Measurements from ENCODE around the gene KLHL22. TPM values are rescaled to one million over a fixed set of nuclear protein-coding genes. Genes with fewer than 3 reads are reported as not detected.
A peak's percentile ranks its signal among the peaks of the same experiment; 100 is the strongest.
"Not testable (repeated sequence)": the region's sequence is repeated elsewhere in the genome, so short reads cannot be mapped to it uniquely, and the experiment has no call there.

KLHL22 gene
- total RNA-seq, 1 donor from 2014 or later = 13.3 TPM

- DNase-seq (ENCODE audit: low spot score) = no peak
- no peak for ATAC-seq
Observed at GRCh38 chr22:20471126-20471833, 24.3 kb downstream of the KLHL22 start.

- not testable (repeated sequence) for ATAC-seq; DNase-seq (ENCODE audit: low spot score)
Observed at GRCh38 chr22:20470525-20470924, 25.1 kb downstream of the KLHL22 start.

GRCh38 chr22:20469110-20469868 lies 26.3 kb downstream of the KLHL22 start:
- no peak for ATAC-seq
- DNase-seq (ENCODE audit: low spot score) = no peak

GRCh38 chr22:20466659-20467379 lies 28.8 kb downstream of the KLHL22 start:
- no peak for DNase-seq (ENCODE audit: low spot score)
- no peak for ATAC-seq

- DNase-seq (ENCODE audit: low spot score) = no peak
- ATAC-seq = no peak
Observed at GRCh38 chr22:20465759-20466077, 29.9 kb downstream of the KLHL22 start.

- ATAC-seq = no peak
- DNase-seq (ENCODE audit: low spot score) = no peak
Observed at GRCh38 chr22:20464912-20465758, 30.5 kb downstream of the KLHL22 start.

GRCh38 chr22:20464096-20464614 lies 31.4 kb downstream of the KLHL22 start:
- ATAC-seq (no peak), DNase-seq (ENCODE audit: low spot score) (no peak)

- DNase-seq (ENCODE audit: low spot score) (no peak), ATAC-seq (peak; percentile 27)
Observed at GRCh38 chr22:20463324-20464095, 32.1 kb downstream of the KLHL22 start.

GRCh38 chr22:20459862-20460261 lies 35.7 kb downstream of the KLHL22 start:
- no peak for ATAC-seq
- no peak for DNase-seq (ENCODE audit: low spot score)

- ATAC-seq (no peak), DNase-seq (ENCODE audit: low spot score) (no peak)
Observed at GRCh38 chr22:20459152-20459542, 36.4 kb downstream of the KLHL22 start.

- DNase-seq (ENCODE audit: low spot score) (no peak), ATAC-seq (no peak)
Observed at GRCh38 chr22:20458530-20459151, 37.0 kb downstream of the KLHL22 start.

- DNase-seq (ENCODE audit: low spot score) (no peak), ATAC-seq (no peak)
Observed at GRCh38 chr22:20457506-20458240, 37.9 kb downstream of the KLHL22 start.

GRCh38 chr22:20456722-20457076 lies 38.9 kb downstream of the KLHL22 start:
- no peak for ATAC-seq
- DNase-seq (ENCODE audit: low spot score) = no peak

GRCh38 chr22:20456064-20456721 lies 39.4 kb downstream of the KLHL22 start:
- DNase-seq (ENCODE audit: low spot score) (peak; percentile 66), ATAC-seq (peak; percentile 93)

- DNase-seq (ENCODE audit: low spot score) = no peak
Observed at GRCh38 chr22:20455709-20456063, 39.9 kb downstream of the KLHL22 start.

GRCh38 chr22:20453222-20453621 lies 42.4 kb downstream of the KLHL22 start:
- no peak for ATAC-seq
- DNase-seq (ENCODE audit: low spot score) = no peak

More at GRCh38 chr22:20455709-20456063, 39.9 kb downstream of the KLHL22 start:
- no peak for ATAC-seq

GRCh38 chr22:20451920-20452319 lies 43.7 kb downstream of the KLHL22 start:
- ATAC-seq = no peak
- DNase-seq (ENCODE audit: low spot score) = no peak

- not testable (repeated sequence) for DNase-seq (ENCODE audit: low spot score); ATAC-seq
Observed at GRCh38 chr22:20451129-20451778, 44.3 kb downstream of the KLHL22 start.
